ENCODE measurements around the gene UBE2I. TPM values are rescaled to one million over a fixed set of nuclear protein-coding genes. Genes with fewer than 3 reads are reported as not detected.

UBE2I gene
- total RNA-seq, 1 donor: 49.2 TPM

DNA sequence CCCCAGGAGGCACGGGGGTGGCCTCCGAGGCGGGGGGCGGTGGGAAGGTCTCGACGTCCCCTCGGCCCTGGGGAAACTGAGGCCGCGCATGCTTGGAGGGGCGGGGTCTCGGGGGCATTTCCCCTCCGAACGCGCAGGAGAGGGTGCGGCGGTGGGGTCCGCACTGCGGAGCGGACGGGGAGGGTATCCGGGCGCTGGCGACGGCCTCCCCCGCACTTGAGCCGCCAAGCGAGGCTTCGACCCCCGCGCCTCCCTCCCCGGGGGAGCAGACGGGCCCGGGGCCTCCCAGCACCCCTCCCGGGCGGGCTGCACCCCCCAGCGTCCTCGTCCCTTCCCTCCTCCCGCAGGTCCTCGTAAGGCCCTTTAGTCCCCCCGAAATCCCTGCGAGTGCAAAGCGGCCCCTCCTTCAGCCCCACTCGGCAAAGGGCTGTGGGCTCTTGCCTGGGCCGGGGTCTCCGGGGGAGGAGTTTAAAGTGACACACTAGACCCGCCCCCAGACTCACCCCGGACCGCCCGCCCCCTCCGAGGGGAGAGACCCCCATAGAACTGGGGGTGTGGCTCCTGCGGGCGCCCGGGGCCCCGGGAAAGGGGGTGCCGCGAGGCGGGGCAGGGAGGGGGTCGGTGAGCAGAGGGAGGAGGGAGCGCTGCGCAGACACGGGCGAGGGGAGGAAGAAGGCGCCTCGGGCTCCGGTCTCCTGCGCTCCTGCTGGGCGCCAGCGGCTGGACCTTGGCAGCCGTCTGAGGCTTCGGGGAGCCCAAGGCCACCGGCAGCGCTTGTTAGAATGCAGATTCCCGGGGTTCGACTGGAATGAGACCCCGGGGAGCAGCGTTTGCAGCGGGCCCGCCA is 24.6 kb downstream of the UBE2I start:
- Histone ChIP-seq H3K36me3 (ENCODE audit: insufficient read depth, low read length) (no peaks in the 10 kb centered on the region), H2AFZ (ENCODE audit: low read length) (no peak overlapping the region), H3K4me1 (ENCODE audit: insufficient read depth, low read length) (no peaks in the 10 kb centered on the region), H3K4me3 (ENCODE audit: insufficient read depth, low read length) (no peak overlapping the region), H3K9me3 (ENCODE audit: low read depth, low read length) (peaks cover 4% of the 10 kb centered on the region), H3K79me2 (ENCODE audit: insufficient read depth, low read length) (no peaks in the 10 kb centered on the region), H3K4me2 (ENCODE audit: insufficient read depth, low read length) (no peak overlapping the region), H3K27me3 (ENCODE audit: insufficient read depth, low read length) (peaks cover 52% of the 10 kb centered on the region), H3K27ac (ENCODE audit: low read depth, low read length) (no peak overlapping the region), H4K20me1 (ENCODE audit: insufficient read depth, low read length) (no peaks in the 10 kb centered on the region)
- TF ChIP-seq, protein P1, sequence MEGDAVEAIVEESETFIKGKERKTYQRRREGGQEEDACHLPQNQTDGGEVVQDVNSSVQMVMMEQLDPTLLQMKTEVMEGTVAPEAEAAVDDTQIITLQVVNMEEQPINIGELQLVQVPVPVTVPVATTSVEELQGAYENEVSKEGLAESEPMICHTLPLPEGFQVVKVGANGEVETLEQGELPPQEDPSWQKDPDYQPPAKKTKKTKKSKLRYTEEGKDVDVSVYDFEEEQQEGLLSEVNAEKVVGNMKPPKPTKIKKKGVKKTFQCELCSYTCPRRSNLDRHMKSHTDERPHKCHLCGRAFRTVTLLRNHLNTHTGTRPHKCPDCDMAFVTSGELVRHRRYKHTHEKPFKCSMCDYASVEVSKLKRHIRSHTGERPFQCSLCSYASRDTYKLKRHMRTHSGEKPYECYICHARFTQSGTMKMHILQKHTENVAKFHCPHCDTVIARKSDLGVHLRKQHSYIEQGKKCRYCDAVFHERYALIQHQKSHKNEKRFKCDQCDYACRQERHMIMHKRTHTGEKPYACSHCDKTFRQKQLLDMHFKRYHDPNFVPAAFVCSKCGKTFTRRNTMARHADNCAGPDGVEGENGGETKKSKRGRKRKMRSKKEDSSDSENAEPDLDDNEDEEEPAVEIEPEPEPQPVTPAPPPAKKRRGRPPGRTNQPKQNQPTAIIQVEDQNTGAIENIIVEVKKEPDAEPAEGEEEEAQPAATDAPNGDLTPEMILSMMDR (IDR thresholded peaks at IDR 0.05; ENCODE audit: extremely low read depth, low read depth, low read length): no peak
- DNase-seq (ENCODE audit: insufficient read length, low spot score, missing footprints): no peak

DNA sequence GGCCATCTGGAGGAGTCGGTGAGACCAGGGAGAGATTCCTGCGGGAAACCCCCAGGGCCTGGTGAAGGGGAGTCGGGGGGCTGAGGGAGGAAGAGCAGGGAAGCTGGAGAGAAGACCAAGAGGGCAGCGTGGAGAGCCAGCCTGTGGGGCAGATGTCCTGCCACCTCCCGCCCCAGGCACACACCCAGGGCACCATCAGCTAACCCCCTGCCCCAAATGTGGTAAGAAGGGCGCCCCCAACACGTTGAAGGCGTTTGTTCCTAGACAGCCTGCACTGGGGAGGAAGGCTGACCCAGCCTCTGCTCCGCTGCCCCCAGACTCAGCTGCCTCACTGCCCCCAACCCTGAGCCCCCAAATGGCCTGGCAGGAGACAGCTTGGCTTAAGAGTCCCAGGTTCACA is 25.3 kb downstream of the UBE2I start:
- Histone ChIP-seq H3K4me2 (ENCODE audit: insufficient read depth, low read length) (no peak overlapping the region), H2AFZ (ENCODE audit: low read length) (no peak overlapping the region), H3K27me3 (ENCODE audit: insufficient read depth, low read length) (peaks cover 52% of the 10 kb centered on the region), H3K4me3 (ENCODE audit: insufficient read depth, low read length) (no peak overlapping the region), H4K20me1 (ENCODE audit: insufficient read depth, low read length) (no peaks in the 10 kb centered on the region), H3K79me2 (ENCODE audit: insufficient read depth, low read length) (no peaks in the 10 kb centered on the region), H3K27ac (ENCODE audit: low read depth, low read length) (no peak overlapping the region), H3K9me3 (ENCODE audit: low read depth, low read length) (peaks cover 4% of the 10 kb centered on the region), H3K36me3 (ENCODE audit: insufficient read depth, low read length) (no peaks in the 10 kb centered on the region), H3K4me1 (ENCODE audit: insufficient read depth, low read length) (no peaks in the 10 kb centered on the region)
- no peak for DNase-seq (ENCODE audit: insufficient read length, low spot score, missing footprints)
- TF ChIP-seq, protein P1 (IDR thresholded peaks at IDR 0.05; ENCODE audit: extremely low read depth, low read depth, low read length): no peak

DNA sequence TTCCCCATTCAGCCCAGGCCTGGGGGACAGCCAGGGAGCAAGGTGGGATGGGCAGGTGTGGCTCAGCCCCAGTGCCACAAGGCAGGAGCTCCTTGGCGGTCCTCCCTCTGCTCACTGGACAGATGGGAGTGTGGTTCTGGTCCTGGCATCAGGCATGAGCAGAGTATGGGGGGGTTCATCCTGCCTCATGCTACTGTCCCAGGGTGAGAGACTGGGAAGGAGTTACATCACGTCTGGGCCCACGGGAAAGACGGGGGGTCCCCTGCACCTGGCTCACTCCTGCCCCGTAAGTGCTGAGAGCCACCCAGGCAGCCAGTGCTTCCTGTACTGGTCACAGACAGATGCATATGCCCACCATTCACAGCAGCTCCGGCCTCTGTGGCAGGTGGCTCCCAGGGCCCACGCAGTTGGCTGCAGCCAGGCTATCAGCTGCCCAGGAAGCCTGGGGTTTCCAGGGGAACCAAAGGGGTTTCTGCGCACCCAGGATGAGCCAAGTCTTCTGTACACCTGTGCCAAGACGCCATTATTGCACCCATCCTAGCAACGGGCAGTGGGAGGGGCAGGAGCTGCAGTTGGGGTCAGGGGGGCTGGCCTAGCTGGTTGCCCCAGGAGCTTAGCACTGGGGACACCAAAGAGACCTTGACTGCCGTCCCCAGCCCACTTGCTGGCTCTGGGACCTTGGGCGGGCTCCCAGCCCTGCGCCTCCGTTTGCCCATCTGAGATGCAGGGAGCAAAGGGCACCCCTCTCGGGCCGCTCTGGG is 26.0 kb downstream of the UBE2I start:
- H3K4me3 ChIP-seq (ENCODE audit: insufficient read depth, low read length): no peak overlapping the region
- no peak overlapping the region for H3K27ac ChIP-seq (ENCODE audit: low read depth, low read length)
- no peaks in the 10 kb centered on the region for H3K4me1 ChIP-seq (ENCODE audit: insufficient read depth, low read length)
- no peak overlapping the region for H2AFZ ChIP-seq (ENCODE audit: low read length)
- DNase-seq (ENCODE audit: insufficient read length, low spot score, missing footprints): no peak
- H3K27me3 ChIP-seq (ENCODE audit: insufficient read depth, low read length): peaks cover 52% of the 10 kb centered on the region
- no peaks in the 10 kb centered on the region for H3K79me2 ChIP-seq (ENCODE audit: insufficient read depth, low read length)
- peaks cover 2% of the 10 kb centered on the region for H3K9me3 ChIP-seq (ENCODE audit: low read depth, low read length)
- no peak overlapping the region for H3K4me2 ChIP-seq (ENCODE audit: insufficient read depth, low read length)
- no peaks in the 10 kb centered on the region for H4K20me1 ChIP-seq (ENCODE audit: insufficient read depth, low read length)
- no peaks in the 10 kb centered on the region for H3K36me3 ChIP-seq (ENCODE audit: insufficient read depth, low read length)
- TF ChIP-seq, protein P1 (IDR thresholded peaks at IDR 0.05; ENCODE audit: extremely low read depth, low read depth, low read length): no peak

DNA sequence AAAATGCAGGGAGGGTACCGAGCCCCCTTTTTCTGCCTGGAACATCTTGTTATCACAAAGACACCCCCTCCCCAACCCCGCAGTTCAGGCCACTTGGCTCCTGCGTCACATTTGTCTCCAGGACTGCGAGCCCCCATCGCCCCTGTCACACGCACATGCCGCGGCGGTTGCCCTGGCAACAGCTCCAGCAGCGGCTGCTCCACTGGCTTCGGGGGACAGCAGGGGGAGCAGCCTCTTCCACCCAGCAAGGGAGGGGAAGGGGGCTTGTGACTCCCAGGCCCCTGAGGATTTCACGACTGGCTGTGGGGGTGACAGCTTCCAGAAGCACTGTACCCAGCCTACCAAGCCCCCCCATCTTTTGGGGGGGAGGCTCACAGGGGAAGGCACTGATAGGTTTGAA is 26.6 kb downstream of the UBE2I start:
- no peaks in the 10 kb centered on the region for H3K36me3 ChIP-seq (ENCODE audit: insufficient read depth, low read length)

More for the DNA sequence above, 26.6 kb downstream of the UBE2I start:
- H3K9me3 ChIP-seq (ENCODE audit: low read depth, low read length): no peaks in the 10 kb centered on the region
- H3K4me2 ChIP-seq (ENCODE audit: insufficient read depth, low read length): no peak overlapping the region
- DNase-seq (ENCODE audit: insufficient read length, low spot score, missing footprints): no peak
- H3K27ac ChIP-seq (ENCODE audit: low read depth, low read length): no peak overlapping the region
- H3K4me3 ChIP-seq (ENCODE audit: insufficient read depth, low read length): no peak overlapping the region
- H4K20me1 ChIP-seq (ENCODE audit: insufficient read depth, low read length): no peaks in the 10 kb centered on the region
- no peak overlapping the region for H2AFZ ChIP-seq (ENCODE audit: low read length)
- peaks cover 52% of the 10 kb centered on the region for H3K27me3 ChIP-seq (ENCODE audit: insufficient read depth, low read length)
- no peaks in the 10 kb centered on the region for H3K79me2 ChIP-seq (ENCODE audit: insufficient read depth, low read length)
- no peaks in the 10 kb centered on the region for H3K4me1 ChIP-seq (ENCODE audit: insufficient read depth, low read length)
- TF ChIP-seq, protein P1 (IDR thresholded peaks at IDR 0.05; ENCODE audit: extremely low read depth, low read depth, low read length): no peak
